Uterus (tissue), 2 donors: ENCODE data around the gene SLITRK1.

ENCODE experiments used
- POLR2A ChIP-seq, 2 donors: fragments of 450-650 bp; IDR thresholded peaks; one replicate each; pipeline ENCODE4 v1.6.1; 2016; ENCODE audit warnings: antibody characterized with exemption in 2 of 2, mild to moderate bottlenecking in 1 of 2, moderate library complexity in 1 of 2
- TF ChIP-seq, protein P1 (sequence below), 4 experiments: fragments of 200-600 bp in 2 of 4; fragments of 450-650 bp in 2 of 4; sonication (generic) in 2 of 4; IDR thresholded peaks; one replicate each; pipeline ENCODE4 v1.5.1; 2016 to 2019; ENCODE audit warnings: antibody characterized with exemption in 4 of 4, mild to moderate bottlenecking in 2 of 4, moderate library complexity in 1 of 4

DNA sequence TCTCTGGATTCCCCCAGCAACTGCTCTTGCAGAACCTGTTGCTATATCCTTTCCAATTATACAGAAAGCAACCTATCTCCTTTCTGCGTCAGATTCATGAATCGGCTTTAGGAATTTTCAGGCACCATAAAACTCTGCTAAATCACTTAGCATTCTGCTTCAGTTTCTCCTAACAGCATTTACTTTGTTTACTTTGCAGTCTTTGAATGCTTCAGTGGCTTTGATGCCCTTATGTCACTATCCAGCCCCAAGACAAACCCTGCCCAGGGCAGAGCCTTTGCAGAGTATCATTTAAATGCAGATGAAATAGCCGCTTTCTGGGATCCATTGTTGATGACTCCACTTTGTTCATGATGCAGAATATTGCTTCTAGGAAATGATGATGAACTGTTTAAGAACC is 43.1 kb downstream of the SLITRK1 start:
- TF ChIP-seq, protein P1, sequence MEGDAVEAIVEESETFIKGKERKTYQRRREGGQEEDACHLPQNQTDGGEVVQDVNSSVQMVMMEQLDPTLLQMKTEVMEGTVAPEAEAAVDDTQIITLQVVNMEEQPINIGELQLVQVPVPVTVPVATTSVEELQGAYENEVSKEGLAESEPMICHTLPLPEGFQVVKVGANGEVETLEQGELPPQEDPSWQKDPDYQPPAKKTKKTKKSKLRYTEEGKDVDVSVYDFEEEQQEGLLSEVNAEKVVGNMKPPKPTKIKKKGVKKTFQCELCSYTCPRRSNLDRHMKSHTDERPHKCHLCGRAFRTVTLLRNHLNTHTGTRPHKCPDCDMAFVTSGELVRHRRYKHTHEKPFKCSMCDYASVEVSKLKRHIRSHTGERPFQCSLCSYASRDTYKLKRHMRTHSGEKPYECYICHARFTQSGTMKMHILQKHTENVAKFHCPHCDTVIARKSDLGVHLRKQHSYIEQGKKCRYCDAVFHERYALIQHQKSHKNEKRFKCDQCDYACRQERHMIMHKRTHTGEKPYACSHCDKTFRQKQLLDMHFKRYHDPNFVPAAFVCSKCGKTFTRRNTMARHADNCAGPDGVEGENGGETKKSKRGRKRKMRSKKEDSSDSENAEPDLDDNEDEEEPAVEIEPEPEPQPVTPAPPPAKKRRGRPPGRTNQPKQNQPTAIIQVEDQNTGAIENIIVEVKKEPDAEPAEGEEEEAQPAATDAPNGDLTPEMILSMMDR (IDR thresholded peaks at IDR 0.05): no peak
- no peak for TF ChIP-seq POLR2A (IDR thresholded peaks at IDR 0.05)
